Astrocyte (in vitro differentiated cells and primary cell): Measurements from ENCODE around the gene NCF2. TPM values are rescaled to one million over a fixed set of nuclear protein-coding genes. Genes with fewer than 3 reads are reported as not detected.

Experiments used
- DNase-seq: peaks from one replicate; pipeline ENCODE4 v3.0.0-alpha.2; 2010; ENCODE audit warnings: low read depth
- FAIRE-seq: peaks from 2 replicates; lab custom pipeline; 2011; peaks lifted over from hg19 to GRCh38; lab: Jason Lieb, UNC
- H2AFZ ChIP-seq: 2 replicates; pipeline ENCODE4 v1.6.0; 2012; ENCODE audit warnings: low read depth, low read length, inconsistent platforms
- H3K27ac ChIP-seq: 2 replicates; pipeline ENCODE4 v1.5.1; 2011; ENCODE audit warnings: low read depth, low read length, inconsistent platforms
- H3K27me3 ChIP-seq: 2 replicates; pipeline ENCODE4 v1.6.0; 2011; ENCODE audit warnings: low read length, inconsistent platforms; ENCODE audit not compliant: insufficient read depth
- H3K36me3 ChIP-seq: 2 replicates; pipeline ENCODE4 v1.5.1; 2011; ENCODE audit warnings: low read length, inconsistent platforms; ENCODE audit not compliant: insufficient read depth
- H3K4me1 ChIP-seq: 2 replicates; pipeline ENCODE4 v1.5.1; 2011; ENCODE audit warnings: low read length, inconsistent platforms; ENCODE audit not compliant: insufficient read depth
- H3K4me2 ChIP-seq: 2 replicates; pipeline ENCODE4 v1.6.0; 2012; ENCODE audit warnings: low read length, inconsistent platforms
- H3K4me3 ChIP-seq: 2 replicates; pipeline ENCODE4 v1.5.1; 2011; ENCODE audit warnings: low read depth, mild to moderate bottlenecking, low read length, inconsistent platforms; ENCODE audit not compliant: insufficient read depth
- H3K79me2 ChIP-seq: 2 replicates; pipeline ENCODE4 v1.6.0; 2012; ENCODE audit warnings: mild to moderate bottlenecking, low read length, inconsistent platforms; ENCODE audit not compliant: insufficient read depth
- H3K9ac ChIP-seq: 2 replicates; pipeline ENCODE4 v1.6.0; 2012; ENCODE audit warnings: mild to moderate bottlenecking, low read length, inconsistent platforms
- H3K9me3 ChIP-seq: 2 replicates; pipeline ENCODE4 v1.5.1; 2012; ENCODE audit warnings: low read depth, mild to moderate bottlenecking, low read length, inconsistent platforms; ENCODE audit not compliant: insufficient read depth
- H4K20me1 ChIP-seq: 2 replicates; pipeline ENCODE4 v1.6.0; 2012; ENCODE audit warnings: low read length, inconsistent platforms; ENCODE audit not compliant: insufficient read depth
- H3K27ac Mint-ChIP-seq: one replicate; pipeline ENCODE4 v1.8.0; 2021; ENCODE audit warnings: mild to moderate bottlenecking, mixed read lengths; ENCODE audit not compliant: unreplicated experiment
- H3K27me3 Mint-ChIP-seq: one replicate; pipeline ENCODE4 v1.8.0; 2021; ENCODE audit warnings: low read depth, mixed read lengths; ENCODE audit not compliant: unreplicated experiment
- H3K36me3 Mint-ChIP-seq: one replicate; pipeline ENCODE4 v1.8.0; 2021; ENCODE audit warnings: low read depth, mixed read lengths; ENCODE audit not compliant: unreplicated experiment
- H3K4me1 Mint-ChIP-seq: one replicate; pipeline ENCODE4 v1.8.0; 2021; ENCODE audit warnings: low read depth, mixed read lengths; ENCODE audit not compliant: unreplicated experiment
- H3K4me3 Mint-ChIP-seq: one replicate; pipeline ENCODE4 v1.8.0; 2021; ENCODE audit warnings: mild to moderate bottlenecking, moderate library complexity, mixed read lengths; ENCODE audit not compliant: unreplicated experiment
- H3K9me3 Mint-ChIP-seq: one replicate; pipeline ENCODE4 v1.8.0; 2021; ENCODE audit warnings: mild to moderate bottlenecking, mixed read lengths; ENCODE audit not compliant: unreplicated experiment
- EZH2 ChIP-seq: IDR thresholded peaks from 2 replicates; pipeline ENCODE4 v1.6.1; 2012; ENCODE audit warnings: mild to moderate bottlenecking, low read length, inconsistent platforms; ENCODE audit not compliant: insufficient read depth
- total RNA-seq: library from RNA; stranded (reverse); gene quantifications from 2 replicates; pipeline ENCODE4 v1.2.1, GENCODE V29; 2021
- TF ChIP-seq, protein P1 (sequence below): IDR thresholded peaks from 2 replicates; pipeline ENCODE4 v1.5.1; 2011; ENCODE audit warnings: low read depth, mild to moderate bottlenecking, inconsistent platforms, low read length, moderate library complexity; ENCODE audit not compliant: insufficient read depth

Gene NCF2
- total RNA-seq, 1 donor from 2014 or later: 4.3 TPM

DNA sequence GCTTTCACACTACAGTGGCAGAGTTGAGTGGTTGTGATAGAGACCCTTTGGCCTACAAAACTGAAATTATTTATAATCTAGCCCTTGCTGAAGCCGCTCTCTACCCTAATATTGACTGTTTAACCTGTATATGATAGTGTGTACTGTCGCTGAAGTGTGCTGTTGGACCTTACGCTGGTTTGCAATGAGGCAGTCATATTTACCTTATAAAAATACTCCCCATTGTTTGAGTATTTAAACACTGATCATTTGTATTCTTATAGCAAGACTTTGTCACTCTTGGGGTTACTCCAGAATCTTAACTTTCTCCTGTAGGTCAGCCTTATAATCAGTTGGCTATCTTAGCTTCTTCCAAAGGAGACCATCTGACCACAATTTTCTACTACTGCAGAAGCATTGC, 61.7 kb downstream of the NCF2 start:
- Mint-ChIP-seq H3K4me1 (peaks cover 5% of the 10 kb centered on the region), H3K36me3 (no peaks in the 10 kb centered on the region), H3K27me3 (no peaks in the 10 kb centered on the region), H3K9me3 (no peaks in the 10 kb centered on the region), H3K27ac (no peak overlapping the region), H3K4me3 (no peak overlapping the region)
- no peak for DNase-seq
- Histone ChIP-seq H3K4me3 (no peak overlapping the region), H3K4me2 (no peak overlapping the region), H3K9me3 (no peaks in the 10 kb centered on the region), H4K20me1 (peaks cover 6% of the 10 kb centered on the region), H3K27me3 (no peaks in the 10 kb centered on the region), H3K9ac (no peak overlapping the region), H3K27ac (no peak overlapping the region), H3K79me2 (no peaks in the 10 kb centered on the region), H3K4me1 (no peaks in the 10 kb centered on the region), H3K36me3 (peaks cover 31% of the 10 kb centered on the region), H2AFZ (no peak overlapping the region)
- TF ChIP-seq, protein P1, sequence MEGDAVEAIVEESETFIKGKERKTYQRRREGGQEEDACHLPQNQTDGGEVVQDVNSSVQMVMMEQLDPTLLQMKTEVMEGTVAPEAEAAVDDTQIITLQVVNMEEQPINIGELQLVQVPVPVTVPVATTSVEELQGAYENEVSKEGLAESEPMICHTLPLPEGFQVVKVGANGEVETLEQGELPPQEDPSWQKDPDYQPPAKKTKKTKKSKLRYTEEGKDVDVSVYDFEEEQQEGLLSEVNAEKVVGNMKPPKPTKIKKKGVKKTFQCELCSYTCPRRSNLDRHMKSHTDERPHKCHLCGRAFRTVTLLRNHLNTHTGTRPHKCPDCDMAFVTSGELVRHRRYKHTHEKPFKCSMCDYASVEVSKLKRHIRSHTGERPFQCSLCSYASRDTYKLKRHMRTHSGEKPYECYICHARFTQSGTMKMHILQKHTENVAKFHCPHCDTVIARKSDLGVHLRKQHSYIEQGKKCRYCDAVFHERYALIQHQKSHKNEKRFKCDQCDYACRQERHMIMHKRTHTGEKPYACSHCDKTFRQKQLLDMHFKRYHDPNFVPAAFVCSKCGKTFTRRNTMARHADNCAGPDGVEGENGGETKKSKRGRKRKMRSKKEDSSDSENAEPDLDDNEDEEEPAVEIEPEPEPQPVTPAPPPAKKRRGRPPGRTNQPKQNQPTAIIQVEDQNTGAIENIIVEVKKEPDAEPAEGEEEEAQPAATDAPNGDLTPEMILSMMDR: no peak
- no peak for TF ChIP-seq EZH2
- no peak for FAIRE-seq

DNA sequence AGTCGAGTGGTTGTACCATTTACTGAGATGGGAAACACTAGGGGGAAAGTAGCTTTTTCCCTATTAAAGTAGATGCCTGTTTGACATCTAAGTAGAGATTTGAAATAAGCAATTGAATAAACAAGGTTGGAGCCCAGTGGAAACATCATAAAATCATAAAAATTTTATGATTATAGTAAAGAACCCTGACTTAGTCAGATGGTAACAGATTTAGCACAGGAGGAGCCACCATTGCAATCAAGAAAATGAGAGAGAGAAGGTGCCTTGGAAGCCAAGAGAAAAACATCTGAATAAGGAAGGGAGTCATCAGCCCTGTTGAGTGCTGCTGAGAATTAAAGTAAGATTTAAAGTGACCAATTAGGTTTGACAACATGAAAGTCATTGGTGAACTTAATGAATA, 68.2 kb downstream of the NCF2 start:
- DNase-seq: no peak
- Histone ChIP-seq H3K4me2 (no peak overlapping the region), H3K9ac (no peak overlapping the region), H3K9me3 (no peaks in the 10 kb centered on the region), H3K4me3 (no peak overlapping the region), H3K4me1 (no peaks in the 10 kb centered on the region), H3K27me3 (no peaks in the 10 kb centered on the region), H3K79me2 (no peaks in the 10 kb centered on the region), H4K20me1 (peaks cover 6% of the 10 kb centered on the region), H3K27ac (no peak overlapping the region), H3K36me3 (peaks cover 19% of the 10 kb centered on the region), H2AFZ (no peak overlapping the region)
- H3K4me3 Mint-ChIP-seq: no peak overlapping the region
- peaks cover 4% of the 10 kb centered on the region for H3K4me1 Mint-ChIP-seq
- no peaks in the 10 kb centered on the region for H3K27me3 Mint-ChIP-seq
- no peak overlapping the region for H3K27ac Mint-ChIP-seq
- H3K9me3 Mint-ChIP-seq: no peaks in the 10 kb centered on the region
- no peak for FAIRE-seq
- H3K36me3 Mint-ChIP-seq: peaks cover 8% of the 10 kb centered on the region
- TF ChIP-seq EZH2: no peak
- TF ChIP-seq, protein P1: no peak

DNA sequence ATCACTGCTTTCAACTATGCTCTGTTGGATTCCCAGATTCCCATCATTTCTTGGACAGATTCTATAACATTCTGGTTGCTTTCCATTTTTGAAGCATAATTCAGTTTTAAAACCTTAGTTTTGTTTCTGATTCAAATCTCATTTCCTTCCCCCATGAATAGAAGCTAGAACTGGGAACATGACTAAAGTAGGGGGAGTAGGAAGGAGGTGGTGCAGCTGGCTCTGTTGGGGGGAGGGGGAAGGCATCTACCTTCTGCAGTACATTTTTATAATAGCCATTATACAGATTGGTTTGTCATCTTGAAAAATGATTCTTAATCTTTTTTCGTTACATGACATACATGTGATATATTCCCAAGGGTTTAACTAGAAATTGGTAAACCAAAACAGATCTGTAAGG, 69.9 kb downstream of the NCF2 start:
- Mint-ChIP-seq H3K27me3 (no peaks in the 10 kb centered on the region), H3K4me1 (peaks cover 4% of the 10 kb centered on the region), H3K36me3 (peaks cover 8% of the 10 kb centered on the region), H3K4me3 (no peak overlapping the region), H3K27ac (no peak overlapping the region), H3K9me3 (no peaks in the 10 kb centered on the region)
- Histone ChIP-seq H4K20me1 (peaks cover 4% of the 10 kb centered on the region), H3K9ac (no peak overlapping the region), H3K36me3 (peaks cover 11% of the 10 kb centered on the region), H3K27ac (no peak overlapping the region), H3K9me3 (no peaks in the 10 kb centered on the region), H2AFZ (no peak overlapping the region), H3K4me1 (no peaks in the 10 kb centered on the region), H3K27me3 (no peaks in the 10 kb centered on the region), H3K4me3 (no peak overlapping the region), H3K79me2 (no peaks in the 10 kb centered on the region), H3K4me2 (no peak overlapping the region)
- DNase-seq: no peak
- FAIRE-seq: no peak
- no peak for TF ChIP-seq EZH2
- TF ChIP-seq, protein P1: no peak
